IPS DF 6.9 (cell line): ENCODE results near the gene CDHR2.

Experiments
- DNase-seq: peaks from one replicate; pipeline ENCODE4 v3.0.0-alpha.2; 2013; ENCODE audit warnings: low read depth, low spot score
- H3K27ac ChIP-seq: one replicate; pipeline ENCODE4 v1.5.1; 2013; ENCODE audit warnings: low read length, control low read depth
- H3K27me3 ChIP-seq: 2 replicates; pipeline ENCODE4 v1.6.1; 2013; ENCODE audit warnings: mild to moderate bottlenecking, low read length; ENCODE audit not compliant: control insufficient read depth, insufficient read depth
- H3K36me3 ChIP-seq: 2 replicates; pipeline ENCODE4 v1.6.1; 2013; ENCODE audit warnings: low read length; ENCODE audit not compliant: control insufficient read depth, insufficient read depth
- H3K4me1 ChIP-seq: 2 replicates; pipeline ENCODE4 v1.6.1; 2013; ENCODE audit warnings: low read length; ENCODE audit not compliant: control insufficient read depth, insufficient read depth
- H3K4me3 ChIP-seq: 2 replicates; pipeline ENCODE4 v1.5.1; 2013; ENCODE audit warnings: mild to moderate bottlenecking, low read length
- H3K9me3 ChIP-seq: 2 replicates; pipeline ENCODE4 v1.6.1; 2013; ENCODE audit warnings: low read length, inconsistent platforms; ENCODE audit not compliant: control insufficient read depth, insufficient read depth
- WGBS: extraction: QIAGEN DNeasy Blood & Tissue Kit; methylation state at CpG from one replicate; pipeline ENCODE4 v1.1.7; 2013; ENCODE audit warnings: mixed read lengths, missing lambda C conversion rate; ENCODE audit not compliant: insufficient read length, insufficient coverage; 5-methylcytosine and 5-hydroxymethylcytosine counted together

The CDHR2 gene

DNA sequence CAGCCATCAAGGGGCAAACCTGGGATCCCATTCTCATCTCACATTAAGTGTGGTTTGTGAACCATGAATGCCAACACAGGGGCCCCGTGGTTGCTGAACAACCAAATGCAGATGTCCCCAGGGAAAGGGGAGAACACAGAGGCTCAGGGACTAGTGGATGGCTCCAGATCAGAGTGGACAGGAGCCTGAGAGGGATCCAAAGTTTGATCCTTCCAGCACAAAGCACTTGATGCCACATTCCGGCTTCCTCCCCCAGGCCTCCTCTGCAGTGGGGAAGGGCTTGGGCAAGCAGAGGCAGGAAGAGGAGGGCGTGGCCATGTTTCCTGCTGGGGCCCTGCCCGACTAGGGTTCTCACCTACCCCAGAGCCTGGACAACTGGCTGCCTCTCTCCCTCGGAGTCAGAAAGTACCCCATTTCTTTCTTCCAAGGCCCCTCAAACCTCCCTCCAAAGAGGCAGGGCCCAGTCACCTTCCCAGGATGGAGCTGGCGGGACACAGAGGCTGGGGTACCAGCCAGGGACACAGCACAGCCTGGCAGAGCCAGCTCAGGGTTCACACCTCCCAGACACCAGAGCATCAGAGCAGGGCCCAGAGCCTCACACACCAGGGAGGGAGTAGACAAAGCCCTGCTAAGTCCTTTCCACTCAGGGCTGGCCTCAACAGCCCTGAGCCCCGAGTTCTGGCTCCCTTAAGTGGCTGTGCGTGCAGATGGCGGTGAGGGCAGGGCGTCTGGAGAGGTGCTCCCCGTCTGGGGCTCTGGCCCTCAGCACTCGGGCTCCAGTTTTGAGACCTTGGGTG, 7.6 kb upstream of the CDHR2 start:
- no peaks in the 10 kb centered on the region for H3K36me3 ChIP-seq
- no peak overlapping the region for H3K4me3 ChIP-seq
- no peaks in the 10 kb centered on the region for H3K27me3 ChIP-seq
- DNase-seq: no peak
- WGBS: no CpG with 5 or more reads among the region's 12 CpGs
- H3K9me3 ChIP-seq: no peaks in the 10 kb centered on the region
- H3K27ac ChIP-seq: no peak overlapping the region
- peaks cover 8% of the 10 kb centered on the region for H3K4me1 ChIP-seq

DNA sequence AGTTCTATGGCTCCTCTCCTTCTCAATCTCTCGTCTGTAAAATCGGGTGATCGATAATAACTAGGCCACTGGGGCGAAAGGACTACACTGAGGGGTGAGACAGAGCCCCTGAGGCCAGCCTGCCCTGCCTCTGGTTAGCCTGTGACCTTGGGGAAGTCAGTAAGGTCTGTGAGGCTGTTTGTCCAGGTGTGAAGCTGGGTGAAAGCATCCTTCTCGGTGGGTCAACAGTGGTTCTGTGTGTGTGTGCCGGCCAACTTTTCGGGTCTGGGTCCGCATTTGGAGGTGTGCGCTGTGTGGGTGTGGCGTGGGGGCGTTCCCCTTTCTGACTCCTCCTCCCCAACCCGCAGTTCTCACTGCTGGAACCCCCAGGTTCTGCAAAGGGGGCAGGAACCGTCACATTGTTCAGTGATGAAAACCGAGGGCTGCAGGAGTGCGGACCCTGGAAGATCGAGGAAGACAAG, 7.0 kb upstream of the CDHR2 start:
- DNase-seq: no peak
- peak overlapping the region; percentile 52; the same call in 1 of the 2 replicates for H3K4me3 ChIP-seq
- WGBS: no CpG with 5 or more reads among the region's 16 CpGs
- no peak overlapping the region for H3K27ac ChIP-seq
- no peaks in the 10 kb centered on the region for H3K9me3 ChIP-seq
- H3K36me3 ChIP-seq: no peaks in the 10 kb centered on the region
- H3K4me1 ChIP-seq: peaks cover 8% of the 10 kb centered on the region
- no peaks in the 10 kb centered on the region for H3K27me3 ChIP-seq

DNA sequence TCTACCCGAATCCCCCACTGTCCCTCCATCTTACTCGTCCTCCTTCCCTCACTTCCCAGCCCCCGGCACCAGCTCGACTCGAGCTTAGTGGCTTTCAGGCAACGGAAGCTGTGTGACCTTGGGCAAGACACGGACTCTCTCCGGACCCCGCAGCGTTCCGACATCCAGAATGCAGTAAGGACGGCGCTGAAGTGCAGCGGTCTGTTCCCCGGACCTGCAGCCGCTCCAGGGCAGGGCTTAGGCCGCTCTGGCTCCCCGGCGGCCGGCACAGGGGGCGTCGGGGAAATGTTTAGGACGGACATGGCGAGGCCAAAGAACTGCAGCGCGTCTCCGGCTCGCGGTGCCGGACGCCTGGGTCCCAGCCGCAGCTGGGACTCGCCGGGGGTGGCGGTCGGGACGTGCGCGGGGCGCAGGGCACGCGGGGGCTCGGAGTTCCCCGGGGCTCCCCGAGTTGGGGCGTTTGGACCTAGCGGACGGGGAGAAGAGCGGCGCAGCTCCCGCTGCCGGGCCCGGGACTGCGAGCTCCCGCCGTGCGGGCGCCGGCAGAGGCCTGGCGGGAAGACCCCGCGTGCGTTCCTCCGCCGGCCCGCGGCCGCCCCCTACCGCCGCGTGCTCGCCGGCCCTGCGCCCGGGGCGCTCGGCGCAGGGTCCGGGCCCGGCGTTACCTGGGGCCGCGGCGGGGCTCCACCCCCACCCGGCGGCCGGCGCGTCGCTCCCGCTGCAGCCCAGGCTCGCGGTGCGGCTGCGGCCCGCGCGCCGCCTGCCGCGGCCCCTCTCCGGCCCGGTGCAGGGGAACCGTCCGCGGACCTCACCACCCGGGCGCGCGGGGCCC, 6.3 kb upstream of the CDHR2 start:
- no CpG with 5 or more reads among the region's 110 CpGs for WGBS
- Histone ChIP-seq H3K4me3 (peak overlapping the region; percentile 52; the same call in 1 of the 2 replicates), H3K9me3 (no peaks in the 10 kb centered on the region), H3K36me3 (no peaks in the 10 kb centered on the region), H3K27ac (no peak overlapping the region), H3K27me3 (no peaks in the 10 kb centered on the region), H3K4me1 (peaks cover 8% of the 10 kb centered on the region)
- no peak for DNase-seq

DNA sequence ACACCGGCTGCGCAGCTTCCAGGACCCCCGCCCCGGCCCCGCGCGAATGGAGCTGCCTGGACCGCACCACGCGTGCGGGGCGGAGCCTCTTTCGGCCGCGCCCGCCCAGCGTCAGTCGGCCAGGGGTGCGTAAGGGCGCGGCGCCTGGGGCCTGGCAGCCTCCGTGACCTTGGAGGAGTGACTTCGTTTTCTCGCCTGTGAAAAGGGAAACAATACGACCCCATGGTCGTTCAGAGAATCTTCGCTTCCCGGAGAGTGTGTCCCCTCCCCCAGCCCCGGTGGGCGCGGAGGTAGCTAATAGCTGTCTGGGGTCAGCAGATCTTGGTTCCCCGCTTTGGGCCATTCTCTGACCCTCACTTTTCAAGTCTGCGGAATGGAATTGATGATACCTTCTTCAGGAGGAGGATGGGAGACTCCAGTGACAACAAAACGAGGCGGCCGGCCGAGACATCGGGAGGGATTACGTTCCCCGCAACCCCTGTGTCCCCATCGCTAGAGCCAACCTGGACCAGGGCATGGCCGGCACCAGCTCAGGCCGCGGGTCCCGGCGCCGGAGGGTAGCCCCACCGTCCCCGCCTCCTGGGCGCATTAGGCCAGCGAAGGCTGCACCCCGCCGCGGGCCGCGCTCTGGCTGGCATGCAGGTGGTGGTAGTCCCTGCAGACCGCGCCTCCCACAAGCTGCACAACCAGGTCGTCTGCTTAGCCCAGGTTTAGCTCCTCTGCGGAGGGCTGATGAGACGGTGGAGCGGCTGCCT, 5.5 kb upstream of the CDHR2 start:
- H3K27ac ChIP-seq: no peak overlapping the region
- peaks cover 8% of the 10 kb centered on the region for H3K4me1 ChIP-seq
- H3K36me3 ChIP-seq: no peaks in the 10 kb centered on the region
- no CpG with 5 or more reads among the region's 63 CpGs for WGBS
- H3K9me3 ChIP-seq: no peaks in the 10 kb centered on the region
- DNase-seq: no peak
- H3K4me3 ChIP-seq: peak overlapping the region; percentile 52; the same call in 1 of the 2 replicates
- no peaks in the 10 kb centered on the region for H3K27me3 ChIP-seq

DNA sequence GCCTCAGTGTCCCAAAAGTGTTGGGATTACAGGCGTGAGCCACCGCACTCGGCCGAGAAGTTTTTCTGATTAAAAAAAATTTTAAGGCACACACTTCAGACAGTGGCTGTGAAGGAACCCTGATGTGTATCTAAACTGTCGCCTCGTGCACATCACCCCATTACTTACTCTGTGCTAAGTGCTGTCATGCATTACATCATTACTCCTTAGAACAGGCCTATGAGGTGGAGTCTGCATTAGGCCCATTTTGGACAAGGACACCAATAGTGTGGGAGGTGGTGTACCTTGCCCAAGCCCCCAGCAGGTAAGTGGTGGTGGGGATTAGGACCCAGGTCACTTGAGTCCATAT, 3.8 kb upstream of the CDHR2 start:
- Histone ChIP-seq H3K27me3 (no peaks in the 10 kb centered on the region), H3K27ac (no peak overlapping the region), H3K9me3 (no peaks in the 10 kb centered on the region), H3K4me1 (peaks cover 8% of the 10 kb centered on the region), H3K36me3 (no peaks in the 10 kb centered on the region), H3K4me3 (no peak overlapping the region)
- no CpG with 5 or more reads among the region's 6 CpGs for WGBS
- no peak for DNase-seq

DNA sequence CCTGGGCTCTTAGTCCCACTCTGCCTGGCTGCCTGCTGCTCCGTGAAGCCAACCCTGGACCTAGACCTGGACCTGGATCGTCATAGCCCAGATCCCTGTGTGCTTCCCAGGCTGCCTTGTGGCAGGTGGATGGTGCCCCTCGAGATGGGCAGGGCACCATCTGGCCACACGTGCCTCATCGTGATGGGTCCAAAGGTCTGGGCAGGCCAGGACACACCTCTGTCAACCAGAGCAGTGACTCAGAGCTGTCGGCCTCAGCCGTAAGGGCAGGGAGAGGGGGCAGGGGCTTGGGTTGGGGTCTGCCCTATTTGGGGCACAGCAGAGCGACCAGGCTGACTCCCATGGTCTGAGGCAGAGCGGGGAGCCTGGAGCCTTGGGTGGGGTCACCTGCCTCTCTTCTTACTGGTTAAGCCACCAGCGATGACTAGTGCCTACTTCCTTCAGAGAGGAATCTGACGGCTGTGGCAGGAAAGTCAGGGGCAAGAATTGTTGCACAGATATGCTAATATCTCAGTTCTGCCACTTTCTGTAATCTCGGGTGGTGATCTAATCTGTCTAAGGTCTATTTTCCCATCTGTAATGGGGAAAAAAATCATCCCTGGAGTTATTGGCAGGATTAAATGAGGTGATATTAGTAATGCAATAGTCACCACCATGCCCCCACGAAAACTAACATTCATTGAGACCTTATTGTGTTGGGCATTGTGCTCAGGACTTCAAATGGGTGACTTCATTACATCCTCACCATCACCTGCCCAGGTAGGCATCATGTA, 3.2 kb upstream of the CDHR2 start:
- no peak for DNase-seq

DNA sequence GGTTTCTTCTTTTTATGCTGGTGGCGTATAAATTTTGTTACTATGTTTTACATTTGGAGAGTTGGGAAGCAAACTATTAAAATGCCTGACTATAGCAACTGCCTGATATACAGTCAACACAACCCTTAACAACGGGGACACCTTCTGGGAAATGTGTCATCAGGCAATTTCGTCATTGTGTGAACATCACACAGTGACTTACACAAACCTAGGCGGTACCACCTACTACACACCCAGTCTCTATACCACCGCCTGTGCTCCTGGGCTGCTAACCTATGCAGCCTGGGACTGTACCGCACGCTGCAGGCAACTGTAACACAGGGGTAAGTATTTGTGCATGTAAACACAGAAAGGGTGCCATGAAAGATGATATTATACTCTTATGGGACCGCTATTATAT, 1.3 kb upstream of the CDHR2 start:
- no peaks in the 10 kb centered on the region for H3K9me3 ChIP-seq
- H3K4me1 ChIP-seq: no peaks in the 10 kb centered on the region
- no peak overlapping the region for H3K27ac ChIP-seq
- WGBS: no CpG with 5 or more reads among the region's 8 CpGs
- no peak overlapping the region for H3K4me3 ChIP-seq
- H3K27me3 ChIP-seq: no peaks in the 10 kb centered on the region
- DNase-seq: no peak
- H3K36me3 ChIP-seq: no peaks in the 10 kb centered on the region

More for the DNA sequence above, 3.2 kb upstream of the CDHR2 start:
- H3K36me3 ChIP-seq: no peaks in the 10 kb centered on the region
- peaks cover 8% of the 10 kb centered on the region for H3K4me1 ChIP-seq
- no peak overlapping the region for H3K4me3 ChIP-seq
- H3K27me3 ChIP-seq: no peaks in the 10 kb centered on the region
- no peaks in the 10 kb centered on the region for H3K9me3 ChIP-seq
- no CpG with 5 or more reads among the region's 13 CpGs for WGBS
- H3K27ac ChIP-seq: no peak overlapping the region

DNA sequence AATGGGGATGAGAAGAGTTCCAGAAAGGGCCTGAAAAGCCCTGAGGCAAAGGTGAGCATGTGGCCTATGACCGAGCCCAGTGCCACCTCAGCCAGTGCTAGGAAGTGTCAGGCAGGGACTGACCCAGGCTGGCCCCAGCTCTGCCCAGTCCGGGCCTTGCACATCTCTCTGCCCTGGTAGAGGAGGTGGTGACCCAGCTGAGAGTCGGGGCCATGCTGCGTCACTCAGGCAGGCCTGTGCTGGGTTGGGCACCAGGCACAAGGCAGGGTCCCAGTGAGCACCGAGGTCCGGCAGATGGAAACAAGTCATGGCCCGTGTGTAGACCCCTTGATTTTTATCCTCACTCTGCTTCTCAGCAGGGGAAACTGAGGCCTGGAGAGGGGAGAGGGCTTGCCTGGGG, 729 bp downstream of the CDHR2 start:
- no peaks in the 10 kb centered on the region for H3K36me3 ChIP-seq
- no peaks in the 10 kb centered on the region for H3K9me3 ChIP-seq
- no peak overlapping the region for H3K27ac ChIP-seq
- WGBS: no CpG with 5 or more reads among the region's 7 CpGs
- H3K4me1 ChIP-seq: peaks cover 2% of the 10 kb centered on the region
- no peak overlapping the region for H3K4me3 ChIP-seq
- DNase-seq: no peak
- no peaks in the 10 kb centered on the region for H3K27me3 ChIP-seq

DNA sequence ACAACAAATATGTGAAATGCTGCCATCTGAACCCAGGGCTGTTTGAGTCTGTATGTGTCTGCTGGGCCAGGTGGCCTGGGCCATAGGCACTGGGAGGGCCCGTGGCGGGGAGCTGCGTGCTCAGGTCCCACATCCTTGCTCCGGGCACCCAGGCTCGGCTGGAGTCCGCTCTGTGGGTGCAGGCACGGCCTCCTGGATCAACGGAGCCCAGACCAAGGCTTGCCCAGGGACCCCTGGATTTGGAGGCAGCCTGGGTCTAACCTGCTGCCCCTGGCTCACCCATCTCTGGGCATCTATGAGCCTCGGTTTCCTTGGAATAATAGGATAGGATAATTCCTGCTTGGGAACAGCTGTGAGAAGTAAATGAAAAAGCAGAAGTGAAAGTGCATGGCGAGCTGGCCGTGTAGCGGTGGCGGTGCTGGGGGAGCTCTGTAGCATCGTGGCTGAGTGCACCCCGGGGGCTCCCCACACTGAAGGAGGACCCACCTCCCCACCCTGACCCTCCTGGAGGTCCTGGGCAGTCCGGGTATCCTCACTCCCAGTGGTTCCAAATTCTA, 1.2 kb downstream of the CDHR2 start:
- Histone ChIP-seq H3K27me3 (no peaks in the 10 kb centered on the region), H3K36me3 (no peaks in the 10 kb centered on the region), H3K9me3 (no peaks in the 10 kb centered on the region), H3K4me3 (no peak overlapping the region), H3K4me1 (peaks cover 2% of the 10 kb centered on the region), H3K27ac (no peak overlapping the region)
- DNase-seq: no peak
- no CpG with 5 or more reads among the region's 16 CpGs for WGBS
